ENCODE results near the gene ORC2. TPM values are rescaled to one million over a fixed set of nuclear protein-coding genes. Genes with fewer than 3 reads are reported as not detected.
A peak's percentile ranks its signal among the peaks of the same experiment; 100 is the strongest.

The ORC2 gene
- polyA plus RNA-seq, 2 of the 4 experiments (the other 2 are of a cell fraction) = 20.9 to 24.5 TPM

DNA sequence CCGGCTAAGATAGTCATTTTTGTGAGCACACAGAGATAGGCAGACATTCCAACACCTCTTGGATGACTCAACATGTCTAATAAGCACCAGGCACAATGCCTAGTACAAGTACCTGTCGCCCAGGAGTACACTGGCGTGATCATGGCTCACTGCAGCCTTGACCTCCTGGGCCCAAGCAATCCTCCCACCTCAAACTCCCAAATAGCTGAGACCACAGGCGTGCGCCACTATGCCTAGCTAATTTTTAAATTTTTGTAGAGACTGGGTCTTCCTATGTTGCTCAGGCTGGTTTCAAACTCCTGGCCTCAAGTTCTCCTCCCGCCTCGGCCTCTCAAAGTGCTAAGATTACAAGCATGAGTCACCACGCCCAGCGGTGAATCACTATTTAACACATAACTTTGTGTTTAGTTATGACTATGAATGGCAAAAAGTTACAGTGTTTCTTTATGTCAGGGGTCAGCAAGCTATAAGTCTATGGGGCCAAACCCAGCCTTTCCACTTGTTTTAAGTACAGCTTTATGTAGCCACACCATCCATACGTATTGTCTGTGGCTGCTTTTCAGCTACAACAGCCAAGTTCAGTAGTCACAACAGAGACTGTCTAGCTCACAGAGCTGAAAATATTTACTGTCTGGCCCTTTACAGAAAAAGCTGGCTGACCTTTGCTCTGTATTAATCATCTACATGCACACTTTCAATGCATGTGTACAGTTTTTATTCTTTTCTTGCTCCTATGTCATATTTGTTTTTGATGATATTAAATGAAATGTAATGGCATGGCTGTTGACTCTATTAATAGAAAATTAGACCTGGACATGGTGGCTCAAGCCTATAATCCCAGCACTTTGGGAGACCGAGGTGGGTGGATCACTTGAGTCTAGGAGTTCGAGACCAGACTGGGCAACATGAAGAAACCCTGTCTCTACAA lies 18.7 kb downstream of the ORC2 start:
- Histone ChIP-seq H3K4me1 (peaks cover 32% of the 10 kb centered on the region), H3K4me3 (peak overlapping the region; percentile 24; the same call in 1 of the 3 replicates), H3K27ac (peak overlapping the region; percentile 82 to 85), H3K4me2 (peak overlapping the region; percentile 63), H3K9me3 (no peaks in the 10 kb centered on the region)
- 12% methylated on average over 12 of the region's 12 CpGs for WGBS (ENCODE audit: missing lambda C conversion rate)
- CTCF ChIA-PET = interaction anchor here (0.9 to 2.2 kb wide), 8 partner anchors 15 to 233 kb away, joined by 3 to 8 read pairs (median 4); partner anchors contain the start of gene ORC2
- TF ChIP-seq MYC (IDR thresholded peaks at IDR 0.05; ENCODE audit: borderline replicate concordance, low read length) = no peak
- TF ChIP-seq, protein P1, sequence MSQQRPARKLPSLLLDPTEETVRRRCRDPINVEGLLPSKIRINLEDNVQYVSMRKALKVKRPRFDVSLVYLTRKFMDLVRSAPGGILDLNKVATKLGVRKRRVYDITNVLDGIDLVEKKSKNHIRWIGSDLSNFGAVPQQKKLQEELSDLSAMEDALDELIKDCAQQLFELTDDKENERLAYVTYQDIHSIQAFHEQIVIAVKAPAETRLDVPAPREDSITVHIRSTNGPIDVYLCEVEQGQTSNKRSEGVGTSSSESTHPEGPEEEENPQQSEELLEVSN (IDR thresholded peaks at IDR 0.05; ENCODE audit: borderline replicate concordance, low read depth) = peak; percentile 59; the same call in 1 of the 2 replicates
- TF ChIP-seq KDM1A (IDR thresholded peaks at IDR 0.05; ENCODE audit: low read depth) = no peak
- TF ChIP-seq RFX5 (IDR thresholded peaks at IDR 0.05) = no peak
- no peak for TF ChIP-seq TP53 (CRISPR knock-in tag; IDR thresholded peaks at IDR 0.05)
- peak; percentile 95 for TF ChIP-seq JUNB (IDR thresholded peaks at IDR 0.05)
- TF ChIP-seq RARB (CRISPR knock-in tag; IDR thresholded peaks at IDR 0.05) = 0 out of 2 replicates have a peak, but pooled peaks have one; percentile 53
- TF ChIP-seq, protein P2, sequence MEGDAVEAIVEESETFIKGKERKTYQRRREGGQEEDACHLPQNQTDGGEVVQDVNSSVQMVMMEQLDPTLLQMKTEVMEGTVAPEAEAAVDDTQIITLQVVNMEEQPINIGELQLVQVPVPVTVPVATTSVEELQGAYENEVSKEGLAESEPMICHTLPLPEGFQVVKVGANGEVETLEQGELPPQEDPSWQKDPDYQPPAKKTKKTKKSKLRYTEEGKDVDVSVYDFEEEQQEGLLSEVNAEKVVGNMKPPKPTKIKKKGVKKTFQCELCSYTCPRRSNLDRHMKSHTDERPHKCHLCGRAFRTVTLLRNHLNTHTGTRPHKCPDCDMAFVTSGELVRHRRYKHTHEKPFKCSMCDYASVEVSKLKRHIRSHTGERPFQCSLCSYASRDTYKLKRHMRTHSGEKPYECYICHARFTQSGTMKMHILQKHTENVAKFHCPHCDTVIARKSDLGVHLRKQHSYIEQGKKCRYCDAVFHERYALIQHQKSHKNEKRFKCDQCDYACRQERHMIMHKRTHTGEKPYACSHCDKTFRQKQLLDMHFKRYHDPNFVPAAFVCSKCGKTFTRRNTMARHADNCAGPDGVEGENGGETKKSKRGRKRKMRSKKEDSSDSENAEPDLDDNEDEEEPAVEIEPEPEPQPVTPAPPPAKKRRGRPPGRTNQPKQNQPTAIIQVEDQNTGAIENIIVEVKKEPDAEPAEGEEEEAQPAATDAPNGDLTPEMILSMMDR (IDR thresholded peaks at IDR 0.05) = no peak
- TF ChIP-seq RAD21 (conservative IDR thresholded peaks at IDR 0.05 in 1 of 2, IDR thresholded peaks at IDR 0.05 in 1 of 2) = 0 out of 5 replicates have a peak, but pooled peaks of 1 of the 2 experiments have one; percentile 18
- TF ChIP-seq JUN (IDR thresholded peaks at IDR 0.05) = peak; percentile 58 to 79; a peak in 4 of 5 replicates
- no peak for TF ChIP-seq HOXA7 (CRISPR knock-in tag; IDR thresholded peaks at IDR 0.05)
- TF ChIP-seq, protein P3, sequence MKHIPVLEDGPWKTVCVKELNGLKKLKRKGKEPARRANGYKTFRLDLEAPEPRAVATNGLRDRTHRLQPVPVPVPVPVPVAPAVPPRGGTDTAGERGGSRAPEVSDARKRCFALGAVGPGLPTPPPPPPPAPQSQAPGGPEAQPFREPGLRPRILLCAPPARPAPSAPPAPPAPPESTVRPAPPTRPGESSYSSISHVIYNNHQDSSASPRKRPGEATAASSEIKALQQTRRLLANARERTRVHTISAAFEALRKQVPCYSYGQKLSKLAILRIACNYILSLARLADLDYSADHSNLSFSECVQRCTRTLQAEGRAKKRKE (CRISPR knock-in tag; IDR thresholded peaks at IDR 0.05; ENCODE audit: low read depth) = no peak
- TF ChIP-seq GATA3 (IDR thresholded peaks at IDR 0.05; ENCODE audit: borderline replicate concordance) = peak; percentile 62; the same call in 1 of the 2 replicates
- TF ChIP-seq, protein P4, sequence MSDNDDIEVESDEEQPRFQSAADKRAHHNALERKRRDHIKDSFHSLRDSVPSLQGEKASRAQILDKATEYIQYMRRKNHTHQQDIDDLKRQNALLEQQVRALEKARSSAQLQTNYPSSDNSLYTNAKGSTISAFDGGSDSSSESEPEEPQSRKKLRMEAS (IDR thresholded peaks at IDR 0.05) = peak; percentile 74
- peak in 1 of 2 experiments; percentile 51; a peak in 2 of 4 replicates for TF ChIP-seq CEBPB (IDR thresholded peaks at IDR 0.05)
- TF ChIP-seq POLR2A (IDR thresholded peaks at IDR 0.05; ENCODE audit: low read length) = no peak
- peak in 1 of 2 experiments; percentile 62; a peak in 1 of 5 replicates for TF ChIP-seq EP300 (IDR thresholded peaks at IDR 0.05)
- no peak for TF ChIP-seq HEYL (CRISPR knock-in tag; IDR thresholded peaks at IDR 0.05)
- TF ChIP-seq ZFP36 (IDR thresholded peaks at IDR 0.05; ENCODE audit: borderline replicate concordance, partially characterized antibody) = peak; percentile 2
- TF ChIP-seq EHMT2 (IDR thresholded peaks at IDR 0.05; ENCODE audit: low read depth) = no peak
- no peak for TF ChIP-seq NFE2L2 (conservative IDR thresholded peaks at IDR 0.05; ENCODE audit: low read length)
- TF ChIP-seq, protein P5, sequence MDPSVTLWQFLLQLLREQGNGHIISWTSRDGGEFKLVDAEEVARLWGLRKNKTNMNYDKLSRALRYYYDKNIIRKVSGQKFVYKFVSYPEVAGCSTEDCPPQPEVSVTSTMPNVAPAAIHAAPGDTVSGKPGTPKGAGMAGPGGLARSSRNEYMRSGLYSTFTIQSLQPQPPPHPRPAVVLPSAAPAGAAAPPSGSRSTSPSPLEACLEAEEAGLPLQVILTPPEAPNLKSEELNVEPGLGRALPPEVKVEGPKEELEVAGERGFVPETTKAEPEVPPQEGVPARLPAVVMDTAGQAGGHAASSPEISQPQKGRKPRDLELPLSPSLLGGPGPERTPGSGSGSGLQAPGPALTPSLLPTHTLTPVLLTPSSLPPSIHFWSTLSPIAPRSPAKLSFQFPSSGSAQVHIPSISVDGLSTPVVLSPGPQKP (IDR thresholded peaks at IDR 0.05; ENCODE audit: low read depth, low read length) = no peak
- no peak for TF ChIP-seq MAFK (IDR thresholded peaks at IDR 0.05; ENCODE audit: partially characterized antibody)
- peak; percentile 68; the same call in 1 of the 2 replicates for TF ChIP-seq HOXB13 (CRISPR knock-in tag; IDR thresholded peaks at IDR 0.05; ENCODE audit: low read depth)
- TF ChIP-seq ZC3H11A (IDR thresholded peaks at IDR 0.05) = no peak
- no peak for TF ChIP-seq TFCP2L1 (CRISPR knock-in tag; IDR thresholded peaks at IDR 0.05)
- TF ChIP-seq FOSL2 (IDR thresholded peaks at IDR 0.05) = peak; percentile 92
- peak; percentile 99 for TF ChIP-seq FOSL2 (CRISPR knock-in tag; IDR thresholded peaks at IDR 0.05)
- no peak for TF ChIP-seq CHD2 (IDR thresholded peaks at IDR 0.05; ENCODE audit: low read length, partially characterized antibody)
- TF ChIP-seq, protein P6, sequence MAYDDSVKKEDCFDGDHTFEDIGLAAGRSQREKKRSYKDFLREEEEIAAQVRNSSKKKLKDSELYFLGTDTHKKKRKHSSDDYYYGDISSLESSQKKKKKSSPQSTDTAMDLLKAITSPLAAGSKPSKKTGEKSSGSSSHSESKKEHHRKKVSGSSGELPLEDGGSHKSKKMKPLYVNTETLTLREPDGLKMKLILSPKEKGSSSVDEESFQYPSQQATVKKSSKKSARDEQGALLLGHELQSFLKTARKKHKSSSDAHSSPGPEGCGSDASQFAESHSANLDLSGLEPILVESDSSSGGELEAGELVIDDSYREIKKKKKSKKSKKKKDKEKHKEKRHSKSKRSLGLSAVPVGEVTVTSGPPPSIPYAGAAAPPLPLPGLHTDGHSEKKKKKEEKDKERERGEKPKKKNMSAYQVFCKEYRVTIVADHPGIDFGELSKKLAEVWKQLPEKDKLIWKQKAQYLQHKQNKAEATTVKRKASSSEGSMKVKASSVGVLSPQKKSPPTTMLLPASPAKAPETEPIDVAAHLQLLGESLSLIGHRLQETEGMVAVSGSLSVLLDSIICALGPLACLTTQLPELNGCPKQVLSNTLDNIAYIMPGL (CRISPR knock-in tag; IDR thresholded peaks at IDR 0.05; ENCODE audit: borderline replicate concordance) = no peak
- POLR2A ChIA-PET = interaction anchor here (1.3 kb wide), 1 partner anchor 18 kb away, joined by 5 read pairs; the partner anchor contains the start of gene ORC2
- DNase-seq (ENCODE audit: low read depth in 1 of 2, low spot score in 1 of 2) (peak; percentile 31 to 93), FAIRE-seq (peak; percentile 65), ATAC-seq (peak; percentile 96 to 99)
